Smooth muscle cell (in vitro differentiated cells): Measurements from ENCODE around the gene CAND1. TPM values are rescaled to one million over a fixed set of nuclear protein-coding genes. Genes with fewer than 3 reads are reported as not detected.

ENCODE experiments used
- DNase-seq: peaks from one replicate; lab custom pipeline; 2025; ENCODE audit not compliant: unreplicated experiment; lab: John Stamatoyannopoulos, UW
- H2AFZ ChIP-seq: fragments of 200-600 bp; sonication (generic); 2 replicates; pipeline ENCODE4 v1.6.0; 2016; ENCODE audit warnings: antibody characterized with exemption, low read depth, mild to moderate bottlenecking
- H3F3A ChIP-seq: fragments of 200-600 bp; sonication (generic); 2 replicates; pipeline ENCODE4 v1.6.0; 2017; ENCODE audit warnings: antibody characterized with exemption, low read depth
- H3K27ac ChIP-seq: fragments of 200-600 bp; sonication (generic); 2 replicates; pipeline ENCODE4 v1.5.1; 2016; ENCODE audit warnings: low read depth, mild to moderate bottlenecking
- H3K27me3 ChIP-seq: fragments of 200-600 bp; sonication (generic); 2 replicates; pipeline ENCODE4 v1.6.1; 2016; ENCODE audit warnings: low read depth, mild to moderate bottlenecking
- H3K36me3 ChIP-seq: fragments of 200-600 bp; sonication (generic); 2 replicates; pipeline ENCODE4 v1.5.1; 2016; ENCODE audit warnings: low read depth
- H3K4me1 ChIP-seq: fragments of 200-600 bp; sonication (generic); 2 replicates; pipeline ENCODE4 v1.5.1; 2016; ENCODE audit warnings: low read depth
- H3K4me2 ChIP-seq: fragments of 200-600 bp; sonication (generic); 2 replicates; pipeline ENCODE4 v1.6.0; 2016; ENCODE audit warnings: mild to moderate bottlenecking
- H3K4me3 ChIP-seq: fragments of 200-600 bp; sonication (generic); 2 replicates; pipeline ENCODE4 v1.5.1; 2016; ENCODE audit warnings: mild to moderate bottlenecking
- H3K79me2 ChIP-seq: fragments of 200-600 bp; sonication (generic); 2 replicates; pipeline ENCODE4 v1.6.0; 2016; ENCODE audit warnings: low read depth, mild to moderate bottlenecking
- H3K9ac ChIP-seq: fragments of 200-600 bp; sonication (generic); 2 replicates; pipeline ENCODE4 v1.6.0; 2016; ENCODE audit warnings: low read depth
- H3K9me3 ChIP-seq: fragments of 200-600 bp; sonication (generic); replicated peaks from 2 replicates; pipeline ENCODE4 v1.5.1; 2016; ENCODE audit warnings: low read depth
- H4K20me1 ChIP-seq: fragments of 200-600 bp; sonication (generic); 2 replicates; pipeline ENCODE4 v1.6.0; 2016; ENCODE audit warnings: low read depth
- WGBS: methylation state at CpG from one replicate; pipeline ENCODE4 v1.1.7; 2016; ENCODE audit warnings: low lambda C conversion rate; 5-methylcytosine and 5-hydroxymethylcytosine counted together
- polyA plus RNA-seq: library from polyadenylated mRNA; unstranded; fragments of >200 nt; fragmentation: Nextera tagmentation; extraction: Ambion mirVana; gene quantifications from 2 replicates; pipeline ENCODE4 v1.2.1, GENCODE V29; 2016
- total RNA-seq: library from RNA; depleted of rRNA; stranded (reverse); fragments of >200 nt; gene quantifications from 2 replicates; pipeline ENCODE4 v1.2.3, GENCODE V29; 2014
- TF ChIP-seq, protein P1 (sequence below): fragments of 200-600 bp; sonication (generic); IDR thresholded peaks from 2 replicates; pipeline ENCODE4 v1.5.1; 2017; ENCODE audit warnings: borderline replicate concordance, mild to moderate bottlenecking, antibody characterized with exemption; ENCODE audit not compliant: insufficient read depth, poor library complexity, severe bottlenecking

CAND1 gene
- total and polyA plus RNA-seq, 2 experiments from 2014 or later, result 122 to 123 TPM

- Histone ChIP-seq H3K79me2 (no peaks in the 10 kb centered on the region), H3K4me3 (no peak overlapping the region), H3K4me1 (peaks cover 6% of the 10 kb centered on the region), H4K20me1 (no peaks in the 10 kb centered on the region), H2AFZ (no peak overlapping the region), H3K27me3 (no peaks in the 10 kb centered on the region), H3F3A (no peaks in the 10 kb centered on the region), H3K9ac (no peak overlapping the region), H3K27ac (no peak overlapping the region), H3K9me3 (no peaks in the 10 kb centered on the region), H3K4me2 (no peak overlapping the region), H3K36me3 (no peaks in the 10 kb centered on the region)
- 39% methylated on average over 4 of the region's 4 CpGs for WGBS
- TF ChIP-seq, protein P1, sequence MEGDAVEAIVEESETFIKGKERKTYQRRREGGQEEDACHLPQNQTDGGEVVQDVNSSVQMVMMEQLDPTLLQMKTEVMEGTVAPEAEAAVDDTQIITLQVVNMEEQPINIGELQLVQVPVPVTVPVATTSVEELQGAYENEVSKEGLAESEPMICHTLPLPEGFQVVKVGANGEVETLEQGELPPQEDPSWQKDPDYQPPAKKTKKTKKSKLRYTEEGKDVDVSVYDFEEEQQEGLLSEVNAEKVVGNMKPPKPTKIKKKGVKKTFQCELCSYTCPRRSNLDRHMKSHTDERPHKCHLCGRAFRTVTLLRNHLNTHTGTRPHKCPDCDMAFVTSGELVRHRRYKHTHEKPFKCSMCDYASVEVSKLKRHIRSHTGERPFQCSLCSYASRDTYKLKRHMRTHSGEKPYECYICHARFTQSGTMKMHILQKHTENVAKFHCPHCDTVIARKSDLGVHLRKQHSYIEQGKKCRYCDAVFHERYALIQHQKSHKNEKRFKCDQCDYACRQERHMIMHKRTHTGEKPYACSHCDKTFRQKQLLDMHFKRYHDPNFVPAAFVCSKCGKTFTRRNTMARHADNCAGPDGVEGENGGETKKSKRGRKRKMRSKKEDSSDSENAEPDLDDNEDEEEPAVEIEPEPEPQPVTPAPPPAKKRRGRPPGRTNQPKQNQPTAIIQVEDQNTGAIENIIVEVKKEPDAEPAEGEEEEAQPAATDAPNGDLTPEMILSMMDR, result no peak
- DNase-seq, result no peak
Observed at GRCh38 chr12:67237231-67237630, 31.9 kb upstream of the CAND1 start.

DNA sequence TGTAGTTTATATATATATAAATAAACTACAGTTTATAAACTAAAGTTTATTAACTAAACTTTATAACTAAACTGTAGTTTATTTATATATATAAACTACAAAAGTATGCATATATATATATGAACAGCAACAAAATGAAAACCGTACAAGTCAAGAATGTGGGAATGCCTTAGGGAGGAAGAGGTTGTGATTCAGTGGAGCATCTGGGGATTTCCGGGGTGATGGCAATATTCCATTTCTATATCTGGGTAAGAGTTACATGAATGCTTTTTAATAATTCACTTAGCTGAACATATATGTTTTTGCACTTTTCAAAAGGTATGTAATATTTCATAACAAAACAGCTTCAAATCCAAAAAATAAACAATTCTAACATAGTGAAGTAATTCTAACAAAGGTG lies 30.1 kb upstream of the CAND1 start:
- TF ChIP-seq, protein P1, result no peak
- Histone ChIP-seq H3K27me3 (no peaks in the 10 kb centered on the region), H2AFZ (no peak overlapping the region), H3K27ac (no peak overlapping the region), H4K20me1 (no peaks in the 10 kb centered on the region), H3K9ac (no peak overlapping the region), H3K4me1 (peaks cover 6% of the 10 kb centered on the region), H3K4me3 (no peak overlapping the region), H3K4me2 (no peak overlapping the region), H3K9me3 (no peaks in the 10 kb centered on the region), H3K36me3 (no peaks in the 10 kb centered on the region), H3K79me2 (no peaks in the 10 kb centered on the region), H3F3A (no peaks in the 10 kb centered on the region)
- 78% methylated on average over 2 of the region's 2 CpGs for WGBS
- DNase-seq, result no peak

- Histone ChIP-seq H3K4me1 (peaks cover 6% of the 10 kb centered on the region), H3K4me2 (no peak overlapping the region), H2AFZ (no peak overlapping the region), H3K9me3 (no peaks in the 10 kb centered on the region), H4K20me1 (no peaks in the 10 kb centered on the region), H3K27ac (no peak overlapping the region), H3K4me3 (no peak overlapping the region), H3K36me3 (no peaks in the 10 kb centered on the region), H3K79me2 (no peaks in the 10 kb centered on the region), H3K27me3 (no peaks in the 10 kb centered on the region), H3F3A (no peaks in the 10 kb centered on the region), H3K9ac (no peak overlapping the region)
- TF ChIP-seq, protein P1, result no peak
- WGBS, result 59% methylated on average over 3 of the region's 3 CpGs
- DNase-seq, result no peak
Observed at GRCh38 chr12:67241482-67241881, 27.7 kb upstream of the CAND1 start.

DNA sequence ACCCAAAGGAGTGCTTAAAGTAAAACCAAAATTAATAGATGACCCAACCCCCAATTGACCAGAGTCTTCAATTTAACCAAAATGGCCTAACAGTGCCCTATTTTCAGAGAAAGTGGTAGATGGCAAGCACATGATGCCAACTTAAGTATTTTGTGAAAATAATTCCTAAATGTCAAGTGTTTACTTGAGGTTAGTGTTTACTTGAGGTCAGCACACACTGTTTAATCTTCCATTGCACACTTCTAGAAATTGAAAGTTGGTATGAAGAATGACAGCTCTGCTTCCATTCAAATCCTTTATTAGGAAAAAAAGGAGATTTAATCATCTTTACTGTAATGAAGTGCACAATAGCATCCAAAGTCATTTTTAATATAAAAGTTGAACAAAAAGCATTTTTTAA lies 25.9 kb upstream of the CAND1 start:
- Histone ChIP-seq H2AFZ (no peak overlapping the region), H3F3A (no peaks in the 10 kb centered on the region), H4K20me1 (no peaks in the 10 kb centered on the region), H3K27me3 (no peaks in the 10 kb centered on the region), H3K79me2 (no peaks in the 10 kb centered on the region), H3K4me3 (no peak overlapping the region), H3K36me3 (no peaks in the 10 kb centered on the region), H3K4me2 (no peak overlapping the region), H3K9ac (no peak overlapping the region), H3K27ac (no peak overlapping the region), H3K4me1 (no peaks in the 10 kb centered on the region), H3K9me3 (no peaks in the 10 kb centered on the region)
- TF ChIP-seq, protein P1, result no peak
- no peak for DNase-seq
